ENCODE measurements around the gene CDK19. TPM values are rescaled to one million over a fixed set of nuclear protein-coding genes. Genes with fewer than 3 reads are reported as not detected.

CDK19 gene
- total RNA-seq, 1 experiment from 2014 or later = 36.8 TPM

- intact Hi-C loops (cut with micrococcal nuclease; ENCODE audit: unreplicated experiment) = no loop called here
- ChIA-PET CTCF (no interaction called here), POLR2A (ENCODE audit: unreplicated experiment) (no interaction called here)
- no peak for DNase-seq
- H2AFZ ChIP-seq = no peak overlapping the region
- no peak for TF ChIP-seq EZH2 (IDR thresholded peaks at IDR 0.05; ENCODE audit: low read depth)
- TF ChIP-seq, protein P1, sequence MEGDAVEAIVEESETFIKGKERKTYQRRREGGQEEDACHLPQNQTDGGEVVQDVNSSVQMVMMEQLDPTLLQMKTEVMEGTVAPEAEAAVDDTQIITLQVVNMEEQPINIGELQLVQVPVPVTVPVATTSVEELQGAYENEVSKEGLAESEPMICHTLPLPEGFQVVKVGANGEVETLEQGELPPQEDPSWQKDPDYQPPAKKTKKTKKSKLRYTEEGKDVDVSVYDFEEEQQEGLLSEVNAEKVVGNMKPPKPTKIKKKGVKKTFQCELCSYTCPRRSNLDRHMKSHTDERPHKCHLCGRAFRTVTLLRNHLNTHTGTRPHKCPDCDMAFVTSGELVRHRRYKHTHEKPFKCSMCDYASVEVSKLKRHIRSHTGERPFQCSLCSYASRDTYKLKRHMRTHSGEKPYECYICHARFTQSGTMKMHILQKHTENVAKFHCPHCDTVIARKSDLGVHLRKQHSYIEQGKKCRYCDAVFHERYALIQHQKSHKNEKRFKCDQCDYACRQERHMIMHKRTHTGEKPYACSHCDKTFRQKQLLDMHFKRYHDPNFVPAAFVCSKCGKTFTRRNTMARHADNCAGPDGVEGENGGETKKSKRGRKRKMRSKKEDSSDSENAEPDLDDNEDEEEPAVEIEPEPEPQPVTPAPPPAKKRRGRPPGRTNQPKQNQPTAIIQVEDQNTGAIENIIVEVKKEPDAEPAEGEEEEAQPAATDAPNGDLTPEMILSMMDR (conservative IDR thresholded peaks at IDR 0.05) = no peak
- H3K27me3 ChIP-seq (ENCODE audit: insufficient read depth, low read depth) = no peaks in the 10 kb centered on the region
- H3K9me2 ChIP-seq (ENCODE audit: insufficient read depth) = no peaks in the 10 kb centered on the region
- H3K36me3 ChIP-seq (ENCODE audit: low read depth) = no peaks in the 10 kb centered on the region
- H3K79me2 ChIP-seq (ENCODE audit: low read depth) = no peaks in the 10 kb centered on the region
- no peak overlapping the region for H3K4me3 ChIP-seq
- no peaks in the 10 kb centered on the region for H3K9me3 ChIP-seq (ENCODE audit: insufficient read depth, low read depth)
- peak overlapping the region; percentile 20; the same call in 1 of the 2 replicates for H3K27ac ChIP-seq
- BruUV-seq (replicated peaks) = no TSS peak
- H3F3A ChIP-seq (ENCODE audit: insufficient read depth, low read depth) = 0 out of 2 replicates have a peak, but pooled peaks cover 5% of the 10 kb centered on the region
- H4K20me1 ChIP-seq (ENCODE audit: insufficient read depth) = no peaks in the 10 kb centered on the region
- H3K4me1 ChIP-seq (replicated peaks; ENCODE audit: insufficient read depth) = peaks cover 22% of the 10 kb centered on the region
- H3K4me2 ChIP-seq = no peak overlapping the region
Observed at GRCh38 chr6:110662490-110663211, 152.6 kb downstream of the CDK19 start.

DNA sequence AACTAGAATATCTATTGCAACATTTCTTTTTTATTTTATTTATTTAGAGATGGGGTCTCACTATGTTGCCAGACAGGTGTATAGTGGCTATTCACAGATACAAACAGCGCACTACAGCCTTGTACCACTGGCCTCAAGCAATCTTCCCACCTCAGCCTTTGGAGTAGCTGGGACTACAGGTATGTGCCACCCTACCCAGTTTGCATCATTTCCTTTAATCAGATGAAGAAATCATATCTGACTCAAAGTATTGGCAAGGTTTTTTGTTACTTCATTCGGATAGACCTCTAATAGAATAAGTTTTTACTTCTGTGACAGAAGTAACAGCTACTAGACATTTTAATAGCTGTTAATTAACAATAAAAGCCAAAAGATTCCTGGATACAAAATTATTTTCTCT is 153.9 kb downstream of the CDK19 start:
- DNase-seq = peak in 1 of 2 experiments; percentile 44
- intact Hi-C loops (cut with micrococcal nuclease; ENCODE audit: unreplicated experiment) = no loop called here
- BruUV-seq (replicated peaks) = no TSS peak
- Histone ChIP-seq H3K79me2 (ENCODE audit: low read depth) (no peaks in the 10 kb centered on the region), H4K20me1 (ENCODE audit: insufficient read depth) (no peaks in the 10 kb centered on the region), H3K4me1 (replicated peaks; ENCODE audit: insufficient read depth) (peaks cover 34% of the 10 kb centered on the region), H3K4me3 (no peak overlapping the region), H3K9me2 (ENCODE audit: insufficient read depth) (no peaks in the 10 kb centered on the region), H2AFZ (no peak overlapping the region), H3K4me2 (no peak overlapping the region), H3K27ac (no peak overlapping the region), H3F3A (ENCODE audit: insufficient read depth, low read depth) (peaks cover 12% of the 10 kb centered on the region; the same call in 1 of the 2 replicates), H3K36me3 (ENCODE audit: low read depth) (no peaks in the 10 kb centered on the region), H3K27me3 (ENCODE audit: insufficient read depth, low read depth) (no peaks in the 10 kb centered on the region), H3K9me3 (ENCODE audit: insufficient read depth, low read depth) (no peaks in the 10 kb centered on the region)
- ChIA-PET CTCF (no interaction called here), POLR2A (ENCODE audit: unreplicated experiment) (interaction anchor here (0.5 kb wide), 1 partner anchor 268 kb away, joined by 11 read pairs; no protein-coding TSS in a partner anchor)
- no peak for TF ChIP-seq EZH2 (IDR thresholded peaks at IDR 0.05; ENCODE audit: low read depth)
- TF ChIP-seq, protein P1 (conservative IDR thresholded peaks at IDR 0.05) = no peak

DNA sequence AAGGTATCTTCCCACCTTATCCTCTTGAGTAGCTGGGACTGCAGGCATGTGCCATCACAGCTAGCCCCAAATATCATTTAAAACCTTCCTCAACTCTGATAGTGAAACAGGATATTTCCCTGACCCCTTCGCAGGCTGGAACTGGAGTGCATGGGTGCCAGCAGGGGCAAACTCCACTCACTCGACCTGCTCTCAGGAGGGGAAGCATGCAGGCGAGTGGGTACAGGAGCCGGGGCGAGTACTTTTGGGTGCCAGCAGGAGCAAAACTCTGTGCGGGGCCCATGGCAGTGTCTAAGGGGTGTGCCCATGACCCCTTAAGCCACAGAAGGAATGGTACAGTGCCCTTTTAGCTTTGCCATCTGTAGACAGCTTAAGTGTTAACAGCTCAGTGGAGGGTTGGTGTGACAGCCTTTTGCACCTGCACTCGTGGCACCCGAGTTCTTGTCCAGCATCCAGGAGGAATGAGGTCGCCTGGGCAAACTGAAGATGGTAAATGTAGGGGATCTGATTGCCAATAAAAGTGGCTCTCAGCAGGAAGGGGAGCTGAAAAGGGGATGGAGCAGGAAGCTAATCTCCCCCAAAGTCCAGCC is 155.1 kb downstream of the CDK19 start:
- Histone ChIP-seq H4K20me1 (ENCODE audit: insufficient read depth) (no peaks in the 10 kb centered on the region), H2AFZ (no peak overlapping the region), H3K9me2 (ENCODE audit: insufficient read depth) (no peaks in the 10 kb centered on the region), H3K27ac (no peak overlapping the region), H3K36me3 (ENCODE audit: low read depth) (no peaks in the 10 kb centered on the region), H3K4me3 (no peak overlapping the region), H3K79me2 (ENCODE audit: low read depth) (no peaks in the 10 kb centered on the region), H3K4me2 (no peak overlapping the region), H3K27me3 (ENCODE audit: insufficient read depth, low read depth) (no peaks in the 10 kb centered on the region), H3K9me3 (ENCODE audit: insufficient read depth, low read depth) (no peaks in the 10 kb centered on the region), H3F3A (ENCODE audit: insufficient read depth, low read depth) (peaks cover 17% of the 10 kb centered on the region; the same call in 1 of the 2 replicates), H3K4me1 (replicated peaks; ENCODE audit: insufficient read depth) (peaks cover 44% of the 10 kb centered on the region)
- ChIA-PET CTCF (no interaction called here), POLR2A (ENCODE audit: unreplicated experiment) (no interaction called here)
- intact Hi-C loops (cut with micrococcal nuclease; ENCODE audit: unreplicated experiment) = no loop called here
- TF ChIP-seq, protein P1 (conservative IDR thresholded peaks at IDR 0.05) = no peak
- no peak for TF ChIP-seq EZH2 (IDR thresholded peaks at IDR 0.05; ENCODE audit: low read depth)
- no peak for DNase-seq
- BruUV-seq (replicated peaks) = no TSS peak

Measured in PC-9 (cell line).